ENCODE data around the gene LRRN2. TPM values are rescaled to one million over a fixed set of nuclear protein-coding genes. Genes with fewer than 3 reads are reported as not detected.
A peak's percentile ranks its signal among the peaks of the same experiment; 100 is the strongest.

LRRN2 gene
- total RNA-seq, 1 experiment from 2014 or later, result 5.8 TPM

- Histone ChIP-seq H3K23ac (ENCODE audit: insufficient read length, low read depth, low read length) (no peak overlapping the region), H3K4me1 (ENCODE audit: insufficient read depth, low read length) (peaks cover 24% of the 10 kb centered on the region)
Observed at GRCh38 chr1:204572923-204573922, 112.3 kb downstream of the LRRN2 start.

More at GRCh38 chr1:204572923-204573922, 112.3 kb downstream of the LRRN2 start:
- H3K4me2 ChIP-seq (ENCODE audit: insufficient read depth, insufficient read length, low read length), result no peak overlapping the region
- Mint-ChIP-seq H3K36me3 (ENCODE audit: insufficient read depth in 1 of 3, low read depth in 3 of 3) (peaks cover 0 to 4% (median 0%) of the 10 kb centered on the region in 3 experiments; a peak in 1 of 7 replicates), H3K9me3 (no peaks in the 10 kb centered on the region; a peak in 1 of 5 replicates), H3K27ac (peak overlapping the region in 1 of 3 experiments; percentile 78; a peak in 1 of 7 replicates), H3K27me3 (ENCODE audit: low read depth) (peaks cover 30% of the 10 kb centered on the region), H3K4me3 (peak overlapping the region in 1 of 2 experiments; percentile 9; a peak in 2 of 5 replicates), H3K4me1 (peaks cover 71 to 81% of the 10 kb centered on the region in 2 experiments)
- no peak overlapping the region for H3K14ac ChIP-seq (ENCODE audit: insufficient read depth, low read length)
- no peak overlapping the region for H4K8ac ChIP-seq (replicated peaks; ENCODE audit: insufficient read length, low read depth, low read length)
- H3K4ac ChIP-seq (ENCODE audit: low read depth, low read length), result no peak overlapping the region
- H2BK120ac ChIP-seq (ENCODE audit: low read depth, low read length, poor library complexity, severe bottlenecking), result no peak overlapping the region
- H3K18ac ChIP-seq (ENCODE audit: insufficient read length, low read depth, low read length), result no peak overlapping the region
- H3K9ac ChIP-seq (ENCODE audit: extremely low read depth, insufficient read length, low read length), result no peak overlapping the region
- no peak overlapping the region for H2BK15ac ChIP-seq (ENCODE audit: low read depth, low read length)
- no peak overlapping the region for H4K91ac ChIP-seq (ENCODE audit: insufficient read length, low read depth, low read length)
- DNase-seq, result no peak
- H3K27me3 ChIP-seq (ENCODE audit: insufficient read depth, low read length), result no peaks in the 10 kb centered on the region
- no peak for TF ChIP-seq CTCF (conservative IDR thresholded peaks at IDR 0.05)
- H3K9me3 ChIP-seq (ENCODE audit: control insufficient read depth, low read depth, low read length), result no peaks in the 10 kb centered on the region
- H3K79me1 ChIP-seq (ENCODE audit: insufficient read depth, low read depth, low read length, poor library complexity, severe bottlenecking), result no peaks in the 10 kb centered on the region
- H4K5ac ChIP-seq (ENCODE audit: insufficient read length, low read depth, low read length), result no peak overlapping the region
- H2AFZ ChIP-seq (ENCODE audit: low read length), result no peak overlapping the region
- no peak overlapping the region for H2BK5ac ChIP-seq (ENCODE audit: insufficient read length, low read length)
- H3K79me2 ChIP-seq (ENCODE audit: insufficient read depth, low read length), result no peaks in the 10 kb centered on the region
- H3T11ph ChIP-seq (ENCODE audit: low read length), result no peak overlapping the region
- no peak overlapping the region for H3K56ac ChIP-seq (ENCODE audit: insufficient read length, low read depth, low read length)
- H3K27ac ChIP-seq (ENCODE audit: insufficient read length, low read depth, low read length), result no peak overlapping the region
- no peaks in the 10 kb centered on the region for H4K20me1 ChIP-seq (ENCODE audit: control insufficient read depth, insufficient read depth, insufficient read length)
- WGBS (ENCODE audit: extremely low coverage, insufficient read length, low lambda C conversion rate), result no CpG with 5 or more reads among the region's 8 CpGs
- H2AK5ac ChIP-seq (ENCODE audit: insufficient read length, low read length), result no peak overlapping the region
- H2BK12ac ChIP-seq (ENCODE audit: insufficient read length, low read depth, low read length), result no peak overlapping the region
- H3K23me2 ChIP-seq (ENCODE audit: insufficient read length, low read depth, low read length, poor library complexity, severe bottlenecking), result no peaks in the 10 kb centered on the region
- H2BK20ac ChIP-seq (ENCODE audit: low read depth, low read length, poor library complexity, severe bottlenecking), result no peak overlapping the region
